LoVo (cell line): Measurements from ENCODE around the gene RTN1.

Experiments used
- DNase-seq: peaks from one replicate; pipeline ENCODE4 v3.0.0-alpha.2; 2016; ENCODE audit warnings: low spot score

RTN1 gene

DNA sequence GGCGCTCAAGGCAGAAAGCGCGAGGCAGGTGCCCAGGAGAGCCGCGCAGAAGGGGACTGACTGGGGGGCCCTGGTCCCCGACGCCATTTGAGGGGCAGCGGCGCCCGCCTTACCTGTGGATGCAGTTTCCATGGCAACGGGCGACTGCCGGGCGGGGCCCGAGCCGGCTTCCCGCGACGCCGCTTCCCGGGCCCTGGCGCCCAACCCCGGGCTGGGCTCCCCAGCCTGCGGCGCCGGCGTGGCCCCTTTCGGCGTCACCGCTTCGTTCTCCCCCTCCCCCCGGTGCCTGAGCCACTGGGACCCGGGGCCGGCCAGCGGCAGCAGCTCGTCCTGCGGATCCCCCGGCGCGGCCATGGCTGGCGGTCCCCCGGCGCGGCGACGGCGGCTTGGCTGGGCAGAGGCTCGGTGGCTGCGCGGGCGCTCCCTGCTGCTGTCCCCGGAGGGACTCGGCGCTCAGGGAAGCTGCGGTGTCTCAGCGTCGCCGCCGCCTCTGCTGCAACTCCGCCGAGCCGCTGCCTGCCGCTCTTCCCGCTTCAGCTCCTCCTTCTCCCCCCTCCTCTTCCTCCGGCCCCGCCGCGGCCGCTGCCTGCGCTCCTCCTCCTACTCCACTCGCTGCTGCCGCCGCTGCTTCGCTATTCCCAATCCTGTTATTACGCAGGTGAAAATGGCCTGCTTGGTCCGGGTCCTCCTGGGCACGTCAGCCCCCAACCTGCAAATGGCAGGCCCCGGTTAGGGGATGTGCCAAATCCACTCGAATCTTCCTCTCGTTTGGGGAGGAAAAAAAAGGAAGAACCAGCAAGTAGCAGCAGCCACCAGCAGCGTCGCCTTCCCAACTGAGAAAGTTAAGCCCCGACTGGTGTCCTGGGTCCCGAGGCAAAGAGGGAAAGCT, at the start of gene RTN1:
RTN1 (minus strand) TSS at position 500 of the 889 bp plus-strand sequence; CDS start at position 354, 146 bp downstream.
- peak; percentile 15 for DNase-seq

DNA sequence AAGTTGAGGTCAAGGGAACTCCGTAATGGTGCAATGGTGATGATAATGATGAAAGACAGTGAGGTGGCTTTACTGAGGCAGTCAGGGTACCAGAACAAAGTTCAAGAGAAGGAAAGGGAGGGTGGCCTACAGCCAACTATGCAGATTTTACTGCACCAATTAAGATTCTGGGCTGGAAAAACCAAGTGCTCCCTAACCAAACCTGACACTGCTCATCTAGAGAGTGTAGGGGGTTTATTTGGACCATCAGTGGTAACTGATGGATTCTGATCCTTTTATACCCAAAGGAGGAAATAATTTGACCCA, 49.8 kb upstream of the RTN1 start:
- DNase-seq = no peak

DNA sequence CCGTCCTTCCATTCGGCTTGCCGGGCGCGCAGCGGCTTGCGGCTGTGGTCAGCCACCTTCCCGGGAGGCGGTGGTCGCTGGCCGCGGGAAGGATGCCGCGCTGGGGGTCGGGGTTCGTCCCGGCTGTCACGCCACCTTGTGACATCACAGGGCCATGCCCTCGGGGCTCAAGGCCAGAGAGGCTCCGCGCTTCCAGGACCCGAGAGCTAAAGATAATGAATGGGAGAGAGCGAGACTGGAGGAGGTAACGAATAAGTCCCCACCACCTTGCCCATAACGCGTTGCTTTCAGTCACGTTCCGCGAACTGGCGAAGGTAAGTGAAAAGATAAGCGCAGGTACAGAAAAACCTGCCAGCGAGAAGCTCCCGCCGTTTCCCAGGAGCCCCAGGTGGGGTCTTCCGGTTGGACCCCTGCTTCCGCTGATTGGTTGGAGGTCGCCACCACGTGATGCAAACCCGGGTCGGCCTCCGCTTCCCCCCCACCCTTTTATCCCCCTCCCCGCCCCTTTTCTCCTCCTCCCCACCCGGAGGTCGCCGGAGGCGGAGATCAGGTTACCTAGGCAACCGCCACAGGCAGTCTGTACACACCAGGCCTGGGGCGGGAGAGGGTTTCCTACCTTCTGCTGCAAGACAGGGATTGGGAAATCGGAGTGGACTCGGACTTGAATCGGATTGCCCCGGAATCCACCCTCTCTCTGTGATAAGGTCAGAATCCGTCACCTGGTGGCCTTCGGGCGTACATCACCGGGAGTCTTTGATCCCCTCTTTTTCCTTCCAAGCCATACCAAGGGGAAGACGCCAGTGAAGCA, 49.2 kb upstream of the RTN1 start, which contains the start of gene LRRC9:
LRRC9 (plus strand) TSS at position 575 of the 808 bp plus-strand sequence.
- no peak for DNase-seq

- peak; percentile 28 for DNase-seq
Measured at GRCh38 chr14:59918824-59919569, 48.4 kb upstream of the RTN1 start.

DNA sequence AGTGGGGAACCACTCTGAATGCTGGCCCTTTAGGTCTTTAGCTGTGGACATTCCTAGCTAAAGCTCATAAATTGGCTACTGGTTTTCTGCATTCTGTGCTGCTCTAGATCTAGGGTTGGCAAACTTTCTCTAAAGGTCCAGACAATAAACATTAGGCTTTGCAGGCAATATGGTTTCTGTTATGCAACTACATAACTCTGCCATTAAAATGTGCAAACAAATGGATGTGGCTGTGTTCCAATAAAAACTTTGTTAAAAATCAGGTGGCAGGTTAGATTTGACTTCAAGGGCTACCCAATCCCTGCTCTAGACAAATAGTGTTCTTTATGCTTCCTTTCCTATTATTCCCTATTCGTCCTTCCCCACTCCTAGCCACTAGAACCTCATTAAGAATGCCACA, 42.6 kb upstream of the RTN1 start:
- DNase-seq = no peak

- DNase-seq = no peak
Measured at GRCh38 chr14:59912443-59912842, 41.9 kb upstream of the RTN1 start.

GRCh38 chr14:59905188-59905587, 34.6 kb upstream of the RTN1 start:
- no peak for DNase-seq

DNA sequence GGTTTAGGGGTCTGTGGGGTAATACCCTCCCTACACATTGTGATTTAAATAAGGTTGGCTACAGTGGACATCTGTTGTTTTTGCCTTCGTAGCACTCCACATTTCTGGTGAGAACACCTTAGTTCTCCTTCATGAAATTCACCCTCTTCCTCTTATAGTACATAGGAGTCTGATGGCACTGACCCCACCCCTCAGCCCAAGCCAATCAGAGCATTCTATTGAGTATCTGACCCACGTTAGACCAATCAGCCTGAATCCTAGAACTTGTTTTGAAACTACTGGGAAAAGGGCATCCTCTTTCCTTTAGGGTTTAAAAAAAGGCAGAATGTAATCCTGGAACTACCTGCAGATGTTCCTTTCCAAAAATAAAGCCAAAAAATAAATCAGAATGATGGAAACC, 33.6 kb upstream of the RTN1 start:
- DNase-seq = no peak

DNA sequence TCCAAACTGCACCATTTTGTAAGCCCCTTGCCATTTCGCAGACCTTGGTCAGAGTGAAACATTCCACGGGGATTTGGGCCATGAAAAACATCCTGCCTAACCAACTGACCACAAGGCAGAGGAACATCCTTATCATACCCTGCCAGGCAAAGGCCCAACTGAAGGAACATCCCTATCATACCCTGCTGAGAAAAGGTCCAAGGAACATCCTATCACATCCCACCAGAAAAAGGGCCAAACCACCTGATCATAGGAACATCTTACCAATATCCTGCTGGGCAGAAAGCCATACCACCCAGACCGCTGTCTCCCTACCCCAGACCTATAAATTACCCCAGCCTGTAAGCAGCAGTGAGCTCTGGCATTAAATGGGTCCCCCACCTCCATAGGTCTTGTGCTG, 30.0 kb upstream of the RTN1 start:
- no peak for DNase-seq

DNA sequence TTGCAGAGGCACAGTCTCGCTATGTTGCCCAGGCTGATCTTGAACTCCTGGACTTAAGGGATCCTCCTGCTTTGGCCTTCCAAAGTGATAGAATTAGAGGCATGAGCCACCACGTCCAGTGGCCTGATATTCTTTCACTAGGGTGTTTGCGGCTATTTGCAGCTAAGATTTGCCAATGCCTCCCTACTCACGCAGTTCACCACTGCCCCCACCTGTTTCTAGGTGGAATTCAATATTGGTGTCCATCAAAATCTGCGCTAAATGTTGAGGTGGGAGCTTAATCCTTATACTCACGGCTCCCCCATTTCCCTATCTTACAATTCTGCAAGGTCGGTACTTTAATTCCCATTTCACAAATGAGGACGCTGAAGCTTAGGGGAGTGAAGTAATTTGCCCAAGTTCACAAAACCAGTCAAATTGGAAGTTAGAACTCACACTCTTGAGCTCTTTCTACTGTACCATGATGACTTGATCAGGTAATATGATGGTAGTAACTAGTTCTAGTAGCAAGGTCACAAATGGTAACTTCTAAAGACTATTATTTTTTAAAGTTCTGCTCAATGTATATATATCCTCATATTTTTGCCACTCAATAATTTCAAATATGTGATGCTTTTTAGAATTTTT, 27.3 kb upstream of the RTN1 start:
- DNase-seq = no peak

- DNase-seq = no peak
Measured at GRCh38 chr14:59895721-59896120, 25.1 kb upstream of the RTN1 start.

GRCh38 chr14:59890676-59891075, 20.1 kb upstream of the RTN1 start:
- DNase-seq = no peak

DNA sequence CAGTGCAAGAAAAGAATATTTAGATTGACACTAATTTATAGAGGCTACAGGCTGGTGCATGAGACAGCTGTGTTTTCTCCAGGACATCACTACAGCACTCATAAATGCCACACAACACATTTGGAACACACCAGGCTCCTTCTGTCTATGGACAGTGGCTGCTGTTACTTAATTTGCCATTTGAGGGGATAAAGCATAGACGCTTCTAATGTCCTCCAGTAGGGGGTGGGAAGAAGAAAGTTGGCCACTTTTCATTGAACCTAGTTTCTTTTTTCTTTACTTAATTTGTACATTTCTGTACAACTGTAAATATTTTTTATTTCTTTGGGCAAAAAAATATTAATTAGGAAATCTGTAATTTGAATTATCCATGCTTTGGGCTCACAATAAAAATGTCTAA, 12.4 kb upstream of the RTN1 start:
- no peak for DNase-seq

DNA sequence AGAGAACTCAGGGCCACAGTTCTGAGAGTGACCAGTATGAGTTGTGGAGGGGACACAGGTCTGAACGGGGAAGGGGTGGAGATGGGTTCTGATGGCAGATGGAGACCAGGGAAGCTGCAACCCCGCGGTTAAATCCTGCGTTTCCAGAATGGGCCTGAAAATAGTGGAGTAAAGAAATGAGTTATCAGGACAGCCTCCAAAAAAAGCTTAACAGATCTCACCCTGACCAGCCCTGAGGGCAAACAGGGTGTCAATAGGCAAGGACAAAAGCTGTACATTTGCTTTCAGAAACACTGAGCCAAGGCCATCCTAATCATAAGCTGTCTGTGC, 555 bp upstream of the RTN1 start:
- DNase-seq = no peak

GRCh38 chr14:59869381-59870255, 958 bp downstream of the RTN1 start:
- no peak for DNase-seq

DNA sequence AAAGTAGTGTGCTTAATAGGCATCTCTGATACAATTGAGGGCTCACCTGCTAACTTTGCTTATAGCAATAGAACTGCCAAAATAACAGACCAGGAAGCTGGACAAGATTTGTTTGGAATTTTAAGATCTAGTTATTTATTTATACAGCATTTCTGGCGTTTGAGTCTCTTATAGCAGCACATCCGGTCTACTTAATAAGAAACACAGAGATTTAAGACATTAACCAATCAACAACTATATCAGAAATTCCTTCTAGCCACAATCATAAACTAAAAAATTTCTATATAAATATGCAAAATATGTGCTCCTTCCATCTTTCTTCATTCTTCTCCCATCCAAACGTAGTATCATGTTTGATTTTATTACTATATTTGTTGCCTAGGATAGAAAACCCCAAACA, 2.6 kb downstream of the RTN1 start:
- DNase-seq = no peak

GRCh38 chr14:59863806-59864525, 6.6 kb downstream of the RTN1 start:
- no peak for DNase-seq

- no peak for DNase-seq
Measured at GRCh38 chr14:59857328-59857727, 13.2 kb downstream of the RTN1 start.

DNA sequence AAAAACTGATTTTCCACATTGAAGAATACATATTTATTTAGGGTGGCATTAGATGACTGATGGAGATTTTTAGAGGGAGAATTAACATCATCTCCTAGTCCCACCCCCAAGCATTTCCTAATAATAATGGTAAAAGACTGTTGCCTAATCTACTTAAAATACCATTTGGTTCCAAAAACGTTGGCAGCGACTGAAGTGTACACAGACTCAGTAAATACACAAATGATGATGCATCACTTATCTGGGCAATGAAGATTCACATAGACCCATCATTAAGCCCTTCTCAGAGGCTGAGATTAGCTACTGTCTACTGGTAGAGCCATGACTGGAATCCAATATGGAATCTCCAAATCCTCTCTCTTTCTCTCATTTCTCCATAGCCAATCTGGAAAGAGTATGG, 18.2 kb downstream of the RTN1 start:
- no peak for DNase-seq

DNA sequence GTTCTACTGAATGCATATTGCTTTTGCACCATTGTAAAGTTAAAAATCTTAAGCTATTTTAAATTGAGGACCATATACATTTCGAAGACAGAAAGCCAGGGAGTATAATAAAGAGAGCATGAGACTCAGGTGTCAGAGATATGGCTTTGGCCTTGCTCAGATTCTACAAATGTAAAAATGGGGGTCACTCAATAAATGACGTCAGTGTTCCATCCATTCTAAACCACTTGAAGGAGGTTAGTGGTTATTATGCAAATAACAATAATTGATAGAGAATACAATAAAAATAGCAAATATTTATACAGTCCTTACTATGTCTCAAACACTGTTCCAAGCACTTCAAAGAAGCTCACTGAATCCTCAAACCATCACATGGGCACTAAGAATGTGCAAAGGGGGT, 20.1 kb downstream of the RTN1 start:
- DNase-seq = no peak
